NB4 (cell line): ENCODE data around the gene IREB2.

ENCODE experiments used
- MYC ChIP-seq: IDR thresholded peaks from 2 replicates; pipeline ENCODE4 v1.6.1; 2011; ENCODE audit warnings: low read depth, low read length
- POLR2A ChIP-seq: IDR thresholded peaks from 2 replicates; pipeline ENCODE4 v1.6.1; 2011; ENCODE audit warnings: mild to moderate bottlenecking; ENCODE audit not compliant: insufficient read length; ENCODE audit errors: extremely low read depth
- TF ChIP-seq, protein P1 (sequence below): IDR thresholded peaks from one replicate; pipeline ENCODE4 v1.5.1; 2012; ENCODE audit warnings: low read depth, low read length
- TF ChIP-seq, protein P2 (sequence below): IDR thresholded peaks from 2 replicates; pipeline ENCODE4 v1.6.1; 2011; ENCODE audit warnings: low read depth, low read length

DNA sequence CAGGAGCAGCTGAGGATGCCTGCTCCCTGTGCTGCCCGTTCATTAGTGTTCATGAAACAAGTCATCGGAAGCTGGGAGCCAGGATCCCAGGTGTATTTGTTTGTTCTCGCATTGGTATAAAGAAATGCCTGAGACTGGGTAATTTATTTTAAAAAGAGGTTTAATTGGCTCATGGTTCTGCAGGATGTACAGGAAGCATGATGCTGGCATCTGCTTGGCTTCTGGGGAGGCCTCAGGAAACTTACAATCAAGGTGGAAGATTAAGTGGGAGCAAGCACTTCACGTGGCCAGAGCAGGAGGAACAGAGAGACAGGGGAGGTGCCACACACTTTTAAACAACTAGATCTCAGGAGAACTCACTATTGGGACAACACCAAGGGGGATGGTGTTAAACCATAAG, 63.8 kb downstream of the IREB2 start:
- TF ChIP-seq, protein P1, sequence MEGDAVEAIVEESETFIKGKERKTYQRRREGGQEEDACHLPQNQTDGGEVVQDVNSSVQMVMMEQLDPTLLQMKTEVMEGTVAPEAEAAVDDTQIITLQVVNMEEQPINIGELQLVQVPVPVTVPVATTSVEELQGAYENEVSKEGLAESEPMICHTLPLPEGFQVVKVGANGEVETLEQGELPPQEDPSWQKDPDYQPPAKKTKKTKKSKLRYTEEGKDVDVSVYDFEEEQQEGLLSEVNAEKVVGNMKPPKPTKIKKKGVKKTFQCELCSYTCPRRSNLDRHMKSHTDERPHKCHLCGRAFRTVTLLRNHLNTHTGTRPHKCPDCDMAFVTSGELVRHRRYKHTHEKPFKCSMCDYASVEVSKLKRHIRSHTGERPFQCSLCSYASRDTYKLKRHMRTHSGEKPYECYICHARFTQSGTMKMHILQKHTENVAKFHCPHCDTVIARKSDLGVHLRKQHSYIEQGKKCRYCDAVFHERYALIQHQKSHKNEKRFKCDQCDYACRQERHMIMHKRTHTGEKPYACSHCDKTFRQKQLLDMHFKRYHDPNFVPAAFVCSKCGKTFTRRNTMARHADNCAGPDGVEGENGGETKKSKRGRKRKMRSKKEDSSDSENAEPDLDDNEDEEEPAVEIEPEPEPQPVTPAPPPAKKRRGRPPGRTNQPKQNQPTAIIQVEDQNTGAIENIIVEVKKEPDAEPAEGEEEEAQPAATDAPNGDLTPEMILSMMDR = no peak
- TF ChIP-seq POLR2A = no peak
- TF ChIP-seq, protein P2, sequence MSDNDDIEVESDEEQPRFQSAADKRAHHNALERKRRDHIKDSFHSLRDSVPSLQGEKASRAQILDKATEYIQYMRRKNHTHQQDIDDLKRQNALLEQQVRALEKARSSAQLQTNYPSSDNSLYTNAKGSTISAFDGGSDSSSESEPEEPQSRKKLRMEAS = no peak
- no peak for TF ChIP-seq MYC
